Smooth muscle cell of the brain vasculature (primary cell): Measurements from ENCODE around the gene RNF223.
"Not testable (repeated sequence)": the region's sequence is repeated elsewhere in the genome, so short reads cannot be mapped to it uniquely, and the experiment has no call there.

ENCODE experiments used
- DNase-seq: peaks from one replicate; pipeline ENCODE4 v3.0.0-alpha.2; 2012; ENCODE audit warnings: low read depth, low spot score

RNF223 gene

GRCh38 chr1:1087351-1088028 lies 13.4 kb upstream of the RNF223 start:
- no peak for DNase-seq

- no peak for DNase-seq
Measured at GRCh38 chr1:1086911-1087341, 12.8 kb upstream of the RNF223 start.

GRCh38 chr1:1085911-1086841 lies 12.1 kb upstream of the RNF223 start:
- no peak for DNase-seq

GRCh38 chr1:1085171-1085841 lies 11.2 kb upstream of the RNF223 start:
- DNase-seq, result no peak

- DNase-seq, result no peak
Measured at GRCh38 chr1:1084372-1085170, 10.5 kb upstream of the RNF223 start.

GRCh38 chr1:1083416-1084371 lies 9.6 kb upstream of the RNF223 start:
- no peak for DNase-seq

GRCh38 chr1:1082776-1083415 lies 8.8 kb upstream of the RNF223 start:
- DNase-seq, result no peak

- DNase-seq, result no peak
Measured at GRCh38 chr1:1082239-1082775, 8.2 kb upstream of the RNF223 start.

- DNase-seq, result no peak
Measured at GRCh38 chr1:1081311-1082238, 7.5 kb upstream of the RNF223 start.

- no peak for DNase-seq
Measured at GRCh38 chr1:1080951-1081310, 6.8 kb upstream of the RNF223 start.

GRCh38 chr1:1080122-1080757 lies 6.1 kb upstream of the RNF223 start:
- DNase-seq, result no peak

- DNase-seq, result peak; percentile 40
Measured at GRCh38 chr1:1079408-1080121, 5.5 kb upstream of the RNF223 start.

GRCh38 chr1:1077396-1077795 lies 3.3 kb upstream of the RNF223 start:
- not testable (repeated sequence) for DNase-seq

GRCh38 chr1:1075148-1075935 lies 1.2 kb upstream of the RNF223 start:
- DNase-seq, result no peak

GRCh38 chr1:1074631-1075147 lies 583 bp upstream of the RNF223 start:
- no peak for DNase-seq
